Ishikawa (cell line): Measurements from ENCODE around the gene METTL22.

ENCODE experiments used
- CREB1 ChIP-seq: IDR thresholded peaks from 2 replicates; pipeline ENCODE4 v1.6.1; 2012; ENCODE audit warnings: low read depth
- EP300 ChIP-seq: IDR thresholded peaks from 2 replicates; pipeline ENCODE4 v1.6.1; 2012; ENCODE audit warnings: borderline replicate concordance
- RAD21 ChIP-seq: IDR thresholded peaks from 2 replicates; pipeline ENCODE4 v1.6.1; 2012; ENCODE audit warnings: low read depth
- TEAD4 ChIP-seq: IDR thresholded peaks from 2 replicates; pipeline ENCODE4 v1.6.1; 2012
- TF ChIP-seq, protein P1 (sequence below): IDR thresholded peaks from 2 replicates; pipeline ENCODE4 v1.6.1; 2012
- TF ChIP-seq, protein P2 (sequence below): IDR thresholded peaks from 2 replicates; pipeline ENCODE4 v1.6.1; 2012; ENCODE audit warnings: low read depth, mild to moderate bottlenecking
- TF ChIP-seq, protein P3 (sequence below): IDR thresholded peaks from 2 replicates; pipeline ENCODE4 v1.6.1; 2012

DNA sequence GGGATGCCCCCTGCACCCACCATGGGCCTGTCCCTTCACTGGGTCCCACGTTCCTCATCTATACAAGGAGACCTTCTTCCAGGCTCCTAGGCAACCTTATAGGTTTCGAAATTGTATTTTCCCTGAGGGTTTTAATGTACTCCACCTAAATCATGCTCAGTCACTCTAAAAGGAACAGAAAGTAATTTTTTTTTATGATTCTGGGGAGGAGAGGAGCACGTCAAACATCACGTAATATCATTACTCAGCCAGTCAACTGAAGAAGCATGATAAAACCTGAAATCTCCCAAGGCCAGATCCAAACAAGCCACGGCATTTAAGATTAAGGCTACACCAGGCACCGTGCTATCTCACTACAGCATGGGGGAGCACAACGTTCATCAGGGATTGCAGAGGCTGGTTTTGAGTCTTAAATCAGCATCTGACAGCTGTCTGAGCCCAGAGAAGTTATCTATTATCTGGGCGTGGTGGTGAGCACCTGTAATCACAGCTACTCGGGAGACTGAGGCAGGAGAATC, 27.3 kb upstream of the METTL22 start:
- TF ChIP-seq EP300, result no peak
- no peak for TF ChIP-seq CREB1
- no peak for TF ChIP-seq RAD21
- TF ChIP-seq, protein P1, sequence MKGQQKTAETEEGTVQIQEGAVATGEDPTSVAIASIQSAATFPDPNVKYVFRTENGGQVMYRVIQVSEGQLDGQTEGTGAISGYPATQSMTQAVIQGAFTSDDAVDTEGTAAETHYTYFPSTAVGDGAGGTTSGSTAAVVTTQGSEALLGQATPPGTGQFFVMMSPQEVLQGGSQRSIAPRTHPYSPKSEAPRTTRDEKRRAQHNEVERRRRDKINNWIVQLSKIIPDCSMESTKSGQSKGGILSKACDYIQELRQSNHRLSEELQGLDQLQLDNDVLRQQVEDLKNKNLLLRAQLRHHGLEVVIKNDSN, result no peak
- TF ChIP-seq, protein P2, sequence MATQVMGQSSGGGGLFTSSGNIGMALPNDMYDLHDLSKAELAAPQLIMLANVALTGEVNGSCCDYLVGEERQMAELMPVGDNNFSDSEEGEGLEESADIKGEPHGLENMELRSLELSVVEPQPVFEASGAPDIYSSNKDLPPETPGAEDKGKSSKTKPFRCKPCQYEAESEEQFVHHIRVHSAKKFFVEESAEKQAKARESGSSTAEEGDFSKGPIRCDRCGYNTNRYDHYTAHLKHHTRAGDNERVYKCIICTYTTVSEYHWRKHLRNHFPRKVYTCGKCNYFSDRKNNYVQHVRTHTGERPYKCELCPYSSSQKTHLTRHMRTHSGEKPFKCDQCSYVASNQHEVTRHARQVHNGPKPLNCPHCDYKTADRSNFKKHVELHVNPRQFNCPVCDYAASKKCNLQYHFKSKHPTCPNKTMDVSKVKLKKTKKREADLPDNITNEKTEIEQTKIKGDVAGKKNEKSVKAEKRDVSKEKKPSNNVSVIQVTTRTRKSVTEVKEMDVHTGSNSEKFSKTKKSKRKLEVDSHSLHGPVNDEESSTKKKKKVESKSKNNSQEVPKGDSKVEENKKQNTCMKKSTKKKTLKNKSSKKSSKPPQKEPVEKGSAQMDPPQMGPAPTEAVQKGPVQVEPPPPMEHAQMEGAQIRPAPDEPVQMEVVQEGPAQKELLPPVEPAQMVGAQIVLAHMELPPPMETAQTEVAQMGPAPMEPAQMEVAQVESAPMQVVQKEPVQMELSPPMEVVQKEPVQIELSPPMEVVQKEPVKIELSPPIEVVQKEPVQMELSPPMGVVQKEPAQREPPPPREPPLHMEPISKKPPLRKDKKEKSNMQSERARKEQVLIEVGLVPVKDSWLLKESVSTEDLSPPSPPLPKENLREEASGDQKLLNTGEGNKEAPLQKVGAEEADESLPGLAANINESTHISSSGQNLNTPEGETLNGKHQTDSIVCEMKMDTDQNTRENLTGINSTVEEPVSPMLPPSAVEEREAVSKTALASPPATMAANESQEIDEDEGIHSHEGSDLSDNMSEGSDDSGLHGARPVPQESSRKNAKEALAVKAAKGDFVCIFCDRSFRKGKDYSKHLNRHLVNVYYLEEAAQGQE, result no peak
- TF ChIP-seq, protein P3, sequence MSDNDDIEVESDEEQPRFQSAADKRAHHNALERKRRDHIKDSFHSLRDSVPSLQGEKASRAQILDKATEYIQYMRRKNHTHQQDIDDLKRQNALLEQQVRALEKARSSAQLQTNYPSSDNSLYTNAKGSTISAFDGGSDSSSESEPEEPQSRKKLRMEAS, result no peak
- no peak for TF ChIP-seq TEAD4
